ENCODE data around the gene TEX12.

GRCh38 chr11:112166562-112166961 is 610 bp upstream of the TEX12 start:
- no peak for TF ChIP-seq CTCF (IDR thresholded peaks at IDR 0.05)
- no peak for TF ChIP-seq POLR2A (IDR thresholded peaks at IDR 0.05)
